Left lung (tissue), 10 donors: ENCODE measurements around the gene SHANK2. TPM values are rescaled to one million over a fixed set of nuclear protein-coding genes. Genes with fewer than 3 reads are reported as not detected.

ENCODE experiments used
- ATAC-seq: fragments of 200-7000 bp; cut with Tn5 transposase; one replicate; pipeline ENCODE4 v1.9.1; 2020; ENCODE audit warnings: moderate library complexity
- DNase-seq, 4 donors: peaks; one replicate each; pipeline ENCODE4 v3.0.0-alpha.2; 2013 to 2020
- H3K27ac ChIP-seq, 2 donors: fragments of 200-600 bp; sonication (generic) in 1 of 2; one replicate each; pipeline versions ENCODE4 v1.5.0 to v1.8.0; 2020 to 2021
- H3K27me3 ChIP-seq, 2 donors: fragments of 200-600 bp; sonication (generic) in 1 of 2; one replicate each; pipeline versions ENCODE4 v1.5.0 to v1.8.0; 2020 to 2021
- H3K36me3 ChIP-seq, 2 donors: fragments of 200-600 bp; sonication (generic) in 1 of 2; one replicate each; pipeline versions ENCODE4 v1.5.0 to v1.8.0; 2020 to 2021
- H3K4me1 ChIP-seq, 2 donors: fragments of 200-600 bp; one replicate each; pipeline ENCODE4 v1.8.0; 2021
- H3K4me3 ChIP-seq, 2 donors: fragments of 200-600 bp; sonication (generic) in 1 of 2; one replicate each; pipeline versions ENCODE4 v1.5.0 to v1.8.0; 2020 to 2021; ENCODE audit warnings: mild to moderate bottlenecking in 1 of 2
- H3K9me3 ChIP-seq, 2 donors: fragments of 200-600 bp; sonication (generic) in 1 of 2; one replicate each; pipeline versions ENCODE4 v1.5.0 to v1.8.0; 2020 to 2021
- CTCF ChIP-seq, 2 donors: fragments of 200-600 bp; sonication (generic) in 1 of 2; IDR thresholded peaks; one replicate each; pipeline versions ENCODE4 v1.5.0 to v1.8.0; 2021; ENCODE audit warnings: antibody characterized with exemption in 2 of 2
- intact Hi-C, 2 donors: fragments of 100-400 bp; cut with DNase I; formaldehyde crosslinking; loops; one replicate each; pipeline versions ENCODE4 v1.11.2 to v1.14.2; 2022
- polyA plus RNA-seq, 6 donors: library from polyadenylated mRNA; unstranded; fragments of 120-200 nt; gene quantifications; one replicate each; pipeline ENCODE4 v1.2.1, GENCODE V29; 2013; ENCODE audit not compliant: insufficient read length in 6 of 6
- total RNA-seq, 2 donors: library from RNA; stranded (reverse); fragmentation: NEBNext Ultra II Directional; extraction: Animal tissue kit (Norgen Biotek cat#: 25700); gene quantifications; one replicate each; pipeline ENCODE4 v1.2.1, GENCODE V29; 2021
- donor health status: DM: no; HTN: yes; CAD: no.
- donor health status: DM: no; HTN: no; CAD: no.

SHANK2 gene
- total and polyA plus RNA-seq, 8 donors, result 22.0 to 44.0 (median 26.5) TPM

DNA sequence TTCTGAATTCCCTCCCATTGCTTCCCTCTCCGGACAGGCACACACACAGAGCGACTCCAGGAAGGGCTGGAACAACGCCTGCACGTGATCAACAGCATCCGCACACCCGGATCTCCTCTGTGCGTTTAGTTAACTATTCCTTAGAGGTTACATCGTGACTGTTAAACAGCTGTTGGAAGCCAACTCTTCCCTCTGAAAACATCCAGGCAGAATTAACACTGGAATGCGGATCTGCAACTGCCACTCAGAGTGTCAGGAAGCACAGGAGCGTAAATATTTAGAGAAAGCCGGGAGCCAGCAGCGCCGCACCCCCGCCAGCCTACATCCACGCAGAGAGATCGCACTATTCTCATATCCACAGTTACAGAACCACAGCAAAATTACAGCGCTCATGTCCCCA is 46.2 kb downstream of the SHANK2 start:
- H3K9me3 ChIP-seq, result no peaks in the 10 kb centered on the region
- no peaks in the 10 kb centered on the region for H3K27me3 ChIP-seq
- intact Hi-C loops, result no loop called here
- H3K27ac ChIP-seq, result no peak overlapping the region
- peak in 3 of 4 donors; percentile 23 to 58 (median 27) for DNase-seq
- H3K4me1 ChIP-seq, result peaks cover 4 to 10% of the 10 kb centered on the region in 2 donors
- TF ChIP-seq CTCF (IDR thresholded peaks at IDR 0.05), result no peak
- no peaks in the 10 kb centered on the region for H3K36me3 ChIP-seq
- no peak overlapping the region for H3K4me3 ChIP-seq
- ATAC-seq, result peak; percentile 68

- H3K4me1 ChIP-seq, result peaks cover 4 to 10% of the 10 kb centered on the region in 2 donors
- no peaks in the 10 kb centered on the region for H3K27me3 ChIP-seq
- H3K36me3 ChIP-seq, result no peaks in the 10 kb centered on the region
- intact Hi-C loops, result no loop called here
- no peaks in the 10 kb centered on the region for H3K9me3 ChIP-seq
- no peak for DNase-seq
- no peak overlapping the region for H3K4me3 ChIP-seq
- TF ChIP-seq CTCF (IDR thresholded peaks at IDR 0.05), result no peak
- ATAC-seq, result no peak
- H3K27ac ChIP-seq, result no peak overlapping the region
Measured at GRCh38 chr11:71204748-71205664, 47.4 kb downstream of the SHANK2 start.

DNA sequence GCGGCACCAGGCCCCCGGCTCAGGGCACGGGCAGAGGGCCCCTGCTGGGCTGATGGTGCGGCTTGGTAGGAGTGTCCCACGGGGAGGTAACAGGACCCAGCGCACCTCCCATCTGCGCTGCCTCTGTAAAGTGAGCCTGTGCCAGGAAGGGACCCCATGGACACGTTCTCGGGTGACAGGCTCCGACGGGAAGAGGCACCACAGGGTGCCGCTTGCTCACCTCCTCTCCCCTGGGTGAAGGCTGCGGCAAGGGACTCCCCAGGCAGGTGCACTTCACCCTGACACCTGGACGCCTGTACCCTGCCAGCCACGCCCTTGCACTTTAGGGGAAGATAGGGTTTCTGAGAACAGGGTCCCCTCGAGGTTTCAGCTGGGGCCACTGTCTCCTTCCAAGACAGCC is 48.1 kb downstream of the SHANK2 start:
- Histone ChIP-seq H3K4me3 (no peak overlapping the region), H3K4me1 (peaks cover 4 to 10% of the 10 kb centered on the region in 2 donors), H3K27ac (no peak overlapping the region), H3K9me3 (no peaks in the 10 kb centered on the region), H3K27me3 (no peaks in the 10 kb centered on the region), H3K36me3 (no peaks in the 10 kb centered on the region)
- TF ChIP-seq CTCF (IDR thresholded peaks at IDR 0.05), result no peak
- ATAC-seq (no peak), DNase-seq (no peak)
- intact Hi-C loops, result no loop called here

- Histone ChIP-seq H3K27ac (no peak overlapping the region), H3K4me3 (no peak overlapping the region), H3K36me3 (no peaks in the 10 kb centered on the region), H3K4me1 (peaks cover 4 to 10% of the 10 kb centered on the region in 2 donors), H3K9me3 (no peaks in the 10 kb centered on the region), H3K27me3 (no peaks in the 10 kb centered on the region)
- no peak for TF ChIP-seq CTCF (IDR thresholded peaks at IDR 0.05)
- intact Hi-C loops, result no loop called here
- no peak for DNase-seq
- no peak for ATAC-seq
Measured at GRCh38 chr11:71203681-71204080, 48.7 kb downstream of the SHANK2 start.

- no peaks in the 10 kb centered on the region for H3K27me3 ChIP-seq
- peaks cover 4 to 10% of the 10 kb centered on the region in 2 donors for H3K4me1 ChIP-seq
- H3K27ac ChIP-seq, result no peak overlapping the region
- ATAC-seq (no peak), DNase-seq (no peak)
- TF ChIP-seq CTCF (IDR thresholded peaks at IDR 0.05), result no peak
- no peaks in the 10 kb centered on the region for H3K36me3 ChIP-seq
- intact Hi-C loops, result no loop called here
- no peaks in the 10 kb centered on the region for H3K9me3 ChIP-seq
- no peak overlapping the region for H3K4me3 ChIP-seq
Measured at GRCh38 chr11:71202966-71203365, 49.4 kb downstream of the SHANK2 start.
